GM12875 (cell line): ENCODE measurements around the gene KRT15.

ENCODE experiments used
- H3K4me3 ChIP-seq: one replicate; pipeline ENCODE4 v1.5.1; 2011; ENCODE audit warnings: low read depth, low read length, control low read depth
- CTCF ChIP-seq: IDR thresholded peaks from 2 replicates; pipeline ENCODE4 v1.5.1; 2011; ENCODE audit warnings: low read depth, mild to moderate bottlenecking, control low read depth, inconsistent platforms, low read length, moderate library complexity, borderline replicate concordance; ENCODE audit not compliant: insufficient read depth

The KRT15 gene

GRCh38 chr17:41548844-41549595 lies 30.3 kb upstream of the KRT15 start:
- peak; percentile 84 for TF ChIP-seq CTCF
- H3K4me3 ChIP-seq = no peak overlapping the region

GRCh38 chr17:41547921-41548843 lies 29.5 kb upstream of the KRT15 start:
- TF ChIP-seq CTCF = no peak
- no peak overlapping the region for H3K4me3 ChIP-seq

GRCh38 chr17:41547378-41547841 lies 28.7 kb upstream of the KRT15 start:
- H3K4me3 ChIP-seq = no peak overlapping the region
- no peak for TF ChIP-seq CTCF

- H3K4me3 ChIP-seq = no peak overlapping the region
- TF ChIP-seq CTCF = no peak
These were observed 28.1 kb upstream of the KRT15 start for GRCh38 chr17:41546819-41547218.

GRCh38 chr17:41545829-41546410 lies 27.2 kb upstream of the KRT15 start:
- TF ChIP-seq CTCF = no peak
- no peak overlapping the region for H3K4me3 ChIP-seq

GRCh38 chr17:41544935-41545334 lies 26.2 kb upstream of the KRT15 start:
- TF ChIP-seq CTCF = no peak
- H3K4me3 ChIP-seq = no peak overlapping the region
